HepG2 (cell line): ENCODE data around the gene MAN2A2. TPM values are rescaled to one million over a fixed set of nuclear protein-coding genes. Genes with fewer than 3 reads are reported as not detected.
A peak's percentile ranks its signal among the peaks of the same experiment; 100 is the strongest.

ENCODE experiments used
- CEBPG ChIP-seq: IDR thresholded peaks from 2 replicates; pipeline ENCODE4 v1.6.1; 2016
- DR1 ChIP-seq: sonication (generic); formaldehyde crosslinking; IDR thresholded peaks from 2 replicates; pipeline ENCODE4 v1.8.0; 2021; ENCODE audit warnings: mild to moderate bottlenecking, missing genetic modification reagents, inconsistent platforms
- EP300 ChIP-seq, 3 experiments: sonication (generic) in 1 of 3; formaldehyde crosslinking in 1 of 3; IDR thresholded peaks; 2 replicates each; pipeline versions ENCODE4 v1.5.1 to v1.6.1; 2011 to 2020; ENCODE audit warnings: low read depth in 2 of 3, low read length in 2 of 3, borderline replicate concordance in 1 of 3, improper control_type of control experiment in 1 of 3, mild to moderate bottlenecking in 1 of 3, missing genetic modification reagents in 1 of 3, moderate library complexity in 1 of 3
- KMT2A ChIP-seq: sonication (generic); formaldehyde crosslinking; IDR thresholded peaks from 2 replicates; pipeline ENCODE4 v1.4.0; 2020; ENCODE audit warnings: missing genetic modification reagents
- MAFK ChIP-seq, 2 experiments: IDR thresholded peaks in 1 of 2; conservative IDR thresholded peaks in 1 of 2; 2 replicates each; pipeline ENCODE4 v1.6.1; 2011; ENCODE audit warnings: improper control_type of control experiment in 2 of 2, low read length in 2 of 2
- RBFOX2 ChIP-seq: fragments of 200-400 bp; formaldehyde crosslinking; IDR thresholded peaks from 2 replicates; pipeline ENCODE4 v1.6.1; 2017; ENCODE audit warnings: low read depth, mild to moderate bottlenecking, low read length
- YEATS2 ChIP-seq: sonication (generic); formaldehyde crosslinking; IDR thresholded peaks from 2 replicates; pipeline ENCODE4 v1.4.0; 2020; ENCODE audit warnings: missing genetic modification reagents, borderline replicate concordance
- YEATS4 ChIP-seq: sonication (generic); formaldehyde crosslinking; IDR thresholded peaks from 2 replicates; pipeline ENCODE4 v1.4.0; 2020; ENCODE audit warnings: missing genetic modification reagents, borderline replicate concordance
- ZBTB3 ChIP-seq: sonication (generic); formaldehyde crosslinking; IDR thresholded peaks from 2 replicates; pipeline ENCODE4 v1.4.0; 2020; ENCODE audit warnings: low read depth, mild to moderate bottlenecking, moderate library complexity, missing genetic modification reagents, borderline replicate concordance
- ZNF101 ChIP-seq: sonication (generic); formaldehyde crosslinking; IDR thresholded peaks from 2 replicates; pipeline ENCODE4 v1.4.0; 2020; ENCODE audit warnings: mild to moderate bottlenecking, low read depth, missing genetic modification reagents, borderline replicate concordance
- ZNF17 ChIP-seq: sonication (generic); formaldehyde crosslinking; IDR thresholded peaks from 2 replicates; pipeline ENCODE4 v1.5.0; 2020; ENCODE audit warnings: mild to moderate bottlenecking, missing genetic modification reagents
- ZNF552 ChIP-seq: sonication (generic); formaldehyde crosslinking; IDR thresholded peaks from 2 replicates; pipeline ENCODE4 v1.9.0; 2022; ENCODE audit warnings: missing genetic modification reagents, mild to moderate bottlenecking, borderline replicate concordance
- ZNF749 ChIP-seq: sonication (generic); formaldehyde crosslinking; IDR thresholded peaks from 2 replicates; pipeline ENCODE4 v1.8.0; 2022; ENCODE audit warnings: mild to moderate bottlenecking, missing genetic modification reagents, moderate library complexity, borderline replicate concordance
- polyA plus RNA-seq, 8 experiments: library from polyadenylated mRNA; depleted of rRNA in 3 of 8; stranded (reverse) in 7 of 8; unstranded in 1 of 8; fragments of >200 nt; fragmentation: Illumina TruSeq in 4 of 8; extraction: Trizol in 4 of 8; gene quantifications; 2 replicates each; pipeline versions ENCODE4 v1.2.1 to v1.2.3, GENCODE V29; 2011 to 2016; ENCODE audit warnings: low read depth in 4 of 8, missing spikeins in 1 of 8, mixed read lengths in 1 of 8; ENCODE audit not compliant: insufficient read depth in 1 of 8
- total RNA-seq, 5 experiments: library from RNA; depleted of rRNA; stranded (reverse); fragments of >200 nt; fragmentation: Illumina TruSeq; extraction: Trizol; gene quantifications; 2 replicates each; pipeline ENCODE4 v1.2.3, GENCODE V29; 2016; ENCODE audit warnings: low read depth in 1 of 5
- TF ChIP-seq, protein P1 (sequence below): sonication (generic); formaldehyde crosslinking; IDR thresholded peaks from 2 replicates; pipeline ENCODE4 v1.4.0; 2020; ENCODE audit warnings: low read depth, mild to moderate bottlenecking, missing genetic modification reagents
- TF ChIP-seq, protein P2 (sequence below): sonication (generic); formaldehyde crosslinking; IDR thresholded peaks from 2 replicates; pipeline ENCODE4 v1.5.0; 2020; ENCODE audit warnings: missing genetic modification reagents
- TF ChIP-seq, protein P3 (sequence below): sonication (generic); formaldehyde crosslinking; conservative IDR thresholded peaks from 2 replicates; pipeline ENCODE4 v1.8.0; 2022; ENCODE audit warnings: missing genetic modification reagents
- TF ChIP-seq, protein P4 (sequence below): sonication (generic); formaldehyde crosslinking; IDR thresholded peaks from 2 replicates; pipeline ENCODE4 v1.9.0; 2021; ENCODE audit warnings: missing genetic modification reagents, mild to moderate bottlenecking, borderline replicate concordance
- TF ChIP-seq, protein P5 (sequence below), 2 experiments: sonication (generic) in 1 of 2; formaldehyde crosslinking in 1 of 2; IDR thresholded peaks; 2 replicates each; pipeline versions ENCODE4 v1.4.0 to v1.6.1; 2018 to 2020; ENCODE audit warnings: missing genetic modification reagents in 2 of 2, borderline replicate concordance in 1 of 2, low read depth in 1 of 2, mild to moderate bottlenecking in 1 of 2, missing biosample characterization in 1 of 2

Gene MAN2A2
- total and polyA plus RNA-seq, 2 of the 13 experiments (the other 11 are each of a cell fraction or from before 2014, with no cell fraction given) = 17.5 to 51.5 TPM

DNA sequence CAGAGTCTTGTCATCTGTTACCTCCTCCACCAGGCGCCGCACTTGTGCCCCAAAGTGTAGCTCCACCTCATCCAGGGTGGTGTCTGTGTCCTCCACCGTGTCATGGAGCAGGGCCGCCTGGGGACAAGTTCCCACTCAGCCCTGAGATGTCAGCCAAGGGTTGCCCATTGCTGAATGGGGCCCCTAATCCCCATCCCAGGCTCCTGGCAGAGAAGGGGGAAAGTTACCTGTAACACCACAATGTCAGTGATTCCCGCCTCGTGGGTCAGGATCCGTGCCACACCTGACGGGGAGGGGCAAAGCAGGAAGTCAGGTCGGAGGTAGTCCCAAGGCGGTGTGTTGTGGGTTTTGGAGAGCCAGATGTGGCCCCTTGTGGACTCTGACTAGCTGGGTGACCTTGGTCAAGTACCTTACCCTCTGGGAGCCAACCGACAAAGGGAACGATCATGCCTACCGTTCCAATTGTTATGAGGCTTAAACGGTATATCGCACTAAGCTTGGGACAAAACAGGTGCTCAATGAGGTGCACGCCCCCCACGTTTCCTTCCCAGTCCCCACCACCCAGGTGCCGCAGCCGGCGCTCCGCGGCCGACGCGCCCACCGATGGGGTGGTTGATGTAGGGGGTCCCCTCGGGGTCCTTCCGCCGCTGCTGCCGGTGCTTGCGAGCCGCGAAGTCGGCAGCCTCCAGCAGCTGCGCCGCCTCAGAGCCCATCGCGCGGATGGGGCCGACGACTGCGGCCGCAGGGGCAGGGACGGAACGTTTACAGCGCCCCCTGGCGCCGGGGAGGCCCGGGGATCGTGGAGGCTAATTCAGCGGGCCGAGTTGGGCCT lies 28.9 kb downstream of the MAN2A2 start, which contains the start of gene HDDC3 (continued):
- TF ChIP-seq, protein P1, sequence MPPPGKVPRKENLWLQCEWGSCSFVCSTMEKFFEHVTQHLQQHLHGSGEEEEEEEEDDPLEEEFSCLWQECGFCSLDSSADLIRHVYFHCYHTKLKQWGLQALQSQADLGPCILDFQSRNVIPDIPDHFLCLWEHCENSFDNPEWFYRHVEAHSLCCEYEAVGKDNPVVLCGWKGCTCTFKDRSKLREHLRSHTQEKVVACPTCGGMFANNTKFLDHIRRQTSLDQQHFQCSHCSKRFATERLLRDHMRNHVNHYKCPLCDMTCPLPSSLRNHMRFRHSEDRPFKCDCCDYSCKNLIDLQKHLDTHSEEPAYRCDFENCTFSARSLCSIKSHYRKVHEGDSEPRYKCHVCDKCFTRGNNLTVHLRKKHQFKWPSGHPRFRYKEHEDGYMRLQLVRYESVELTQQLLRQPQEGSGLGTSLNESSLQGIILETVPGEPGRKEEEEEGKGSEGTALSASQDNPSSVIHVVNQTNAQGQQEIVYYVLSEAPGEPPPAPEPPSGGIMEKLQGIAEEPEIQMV = no peak; the same call in 1 of the 2 replicates
- TF ChIP-seq EP300 (IDR thresholded peaks at IDR 0.05; ENCODE audit: low read depth in 2 of 2, low read length in 2 of 2) (no peak), EP300 (CRISPR knock-in tag; IDR thresholded peaks at IDR 0.05; ENCODE audit: borderline replicate concordance) (peak; percentile 28; the same call in 1 of the 2 replicates), CEBPG (CRISPR knock-in tag) (0 out of 2 replicates have a peak, but pooled peaks have one; percentile 4), ZBTB3 (CRISPR knock-in tag) (0 out of 2 replicates have a peak, but pooled peaks have one; percentile 23), DR1 (peak; percentile 57; the same call in 1 of the 2 replicates), YEATS2 (CRISPR knock-in tag) (peak; percentile 91), KMT2A (CRISPR knock-in tag) (peak; percentile 85), ZNF101 (CRISPR knock-in tag) (no peak), MAFK (conservative IDR thresholded peaks at IDR 0.05 in 1 of 2, IDR thresholded peaks at IDR 0.05 in 1 of 2; ENCODE audit: low read length in 2 of 2) (no peak), ZNF552 (no peak), ZNF17 (no peak), RBFOX2 (peak; percentile 95), YEATS4 (peak; percentile 90; the same call in 1 of the 2 replicates), ZNF749 (CRISPR knock-in tag) (no peak)
- TF ChIP-seq, protein P2, sequence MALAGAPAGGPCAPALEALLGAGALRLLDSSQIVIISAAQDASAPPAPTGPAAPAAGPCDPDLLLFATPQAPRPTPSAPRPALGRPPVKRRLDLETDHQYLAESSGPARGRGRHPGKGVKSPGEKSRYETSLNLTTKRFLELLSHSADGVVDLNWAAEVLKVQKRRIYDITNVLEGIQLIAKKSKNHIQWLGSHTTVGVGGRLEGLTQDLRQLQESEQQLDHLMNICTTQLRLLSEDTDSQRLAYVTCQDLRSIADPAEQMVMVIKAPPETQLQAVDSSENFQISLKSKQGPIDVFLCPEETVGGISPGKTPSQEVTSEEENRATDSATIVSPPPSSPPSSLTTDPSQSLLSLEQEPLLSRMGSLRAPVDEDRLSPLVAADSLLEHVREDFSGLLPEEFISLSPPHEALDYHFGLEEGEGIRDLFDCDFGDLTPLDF (CRISPR knock-in tag) = no peak
- TF ChIP-seq, protein P3, sequence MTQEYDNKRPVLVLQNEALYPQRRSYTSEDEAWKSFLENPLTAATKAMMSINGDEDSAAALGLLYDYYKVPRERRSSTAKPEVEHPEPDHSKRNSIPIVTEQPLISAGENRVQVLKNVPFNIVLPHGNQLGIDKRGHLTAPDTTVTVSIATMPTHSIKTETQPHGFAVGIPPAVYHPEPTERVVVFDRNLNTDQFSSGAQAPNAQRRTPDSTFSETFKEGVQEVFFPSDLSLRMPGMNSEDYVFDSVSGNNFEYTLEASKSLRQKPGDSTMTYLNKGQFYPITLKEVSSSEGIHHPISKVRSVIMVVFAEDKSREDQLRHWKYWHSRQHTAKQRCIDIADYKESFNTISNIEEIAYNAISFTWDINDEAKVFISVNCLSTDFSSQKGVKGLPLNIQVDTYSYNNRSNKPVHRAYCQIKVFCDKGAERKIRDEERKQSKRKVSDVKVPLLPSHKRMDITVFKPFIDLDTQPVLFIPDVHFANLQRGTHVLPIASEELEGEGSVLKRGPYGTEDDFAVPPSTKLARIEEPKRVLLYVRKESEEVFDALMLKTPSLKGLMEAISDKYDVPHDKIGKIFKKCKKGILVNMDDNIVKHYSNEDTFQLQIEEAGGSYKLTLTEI (CRISPR knock-in tag) = no peak
- TF ChIP-seq, protein P4, sequence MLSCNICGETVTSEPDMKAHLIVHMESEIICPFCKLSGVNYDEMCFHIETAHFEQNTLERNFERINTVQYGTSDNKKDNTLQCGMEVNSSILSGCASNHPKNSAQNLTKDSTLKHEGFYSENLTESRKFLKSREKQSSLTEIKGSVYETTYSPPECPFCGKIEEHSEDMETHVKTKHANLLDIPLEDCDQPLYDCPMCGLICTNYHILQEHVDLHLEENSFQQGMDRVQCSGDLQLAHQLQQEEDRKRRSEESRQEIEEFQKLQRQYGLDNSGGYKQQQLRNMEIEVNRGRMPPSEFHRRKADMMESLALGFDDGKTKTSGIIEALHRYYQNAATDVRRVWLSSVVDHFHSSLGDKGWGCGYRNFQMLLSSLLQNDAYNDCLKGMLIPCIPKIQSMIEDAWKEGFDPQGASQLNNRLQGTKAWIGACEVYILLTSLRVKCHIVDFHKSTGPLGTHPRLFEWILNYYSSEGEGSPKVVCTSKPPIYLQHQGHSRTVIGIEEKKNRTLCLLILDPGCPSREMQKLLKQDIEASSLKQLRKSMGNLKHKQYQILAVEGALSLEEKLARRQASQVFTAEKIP (CRISPR knock-in tag) = no peak
- TF ChIP-seq, protein P5, sequence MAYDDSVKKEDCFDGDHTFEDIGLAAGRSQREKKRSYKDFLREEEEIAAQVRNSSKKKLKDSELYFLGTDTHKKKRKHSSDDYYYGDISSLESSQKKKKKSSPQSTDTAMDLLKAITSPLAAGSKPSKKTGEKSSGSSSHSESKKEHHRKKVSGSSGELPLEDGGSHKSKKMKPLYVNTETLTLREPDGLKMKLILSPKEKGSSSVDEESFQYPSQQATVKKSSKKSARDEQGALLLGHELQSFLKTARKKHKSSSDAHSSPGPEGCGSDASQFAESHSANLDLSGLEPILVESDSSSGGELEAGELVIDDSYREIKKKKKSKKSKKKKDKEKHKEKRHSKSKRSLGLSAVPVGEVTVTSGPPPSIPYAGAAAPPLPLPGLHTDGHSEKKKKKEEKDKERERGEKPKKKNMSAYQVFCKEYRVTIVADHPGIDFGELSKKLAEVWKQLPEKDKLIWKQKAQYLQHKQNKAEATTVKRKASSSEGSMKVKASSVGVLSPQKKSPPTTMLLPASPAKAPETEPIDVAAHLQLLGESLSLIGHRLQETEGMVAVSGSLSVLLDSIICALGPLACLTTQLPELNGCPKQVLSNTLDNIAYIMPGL (CRISPR knock-in tag; IDR thresholded peaks at IDR 0.05; ENCODE audit: borderline replicate concordance in 1 of 2, low read depth in 1 of 2) = peak; percentile 98 to 99
